WTC11 (cell line): ENCODE data around the gene AKAP13.

Source experiments
- ATF6 ChIP-seq: sonication (generic); formaldehyde crosslinking; IDR thresholded peaks from 2 replicates; pipeline ENCODE4 v1.8.1; 2023; ENCODE audit warnings: mild to moderate bottlenecking, missing genetic modification reagents
- CTCF ChIP-seq: fragments of 200-600 bp; IDR thresholded peaks from 2 replicates; pipeline ENCODE4 v1.8.0; 2022; ENCODE audit warnings: antibody characterized with exemption
- ETV6 ChIP-seq: sonication (generic); formaldehyde crosslinking; IDR thresholded peaks from 2 replicates; pipeline ENCODE4 v1.8.1; 2022; ENCODE audit warnings: mild to moderate bottlenecking, missing genetic modification reagents
- GRHL2 ChIP-seq: fragments of 250-450 bp; sonication (Bioruptor Pico); IDR thresholded peaks from 2 replicates; pipeline ENCODE4 v1.8.0; 2022; ENCODE audit warnings: mild to moderate bottlenecking, moderate library complexity; ENCODE audit not compliant: insufficient replicate concordance, severe bottlenecking
- HMGA2 ChIP-seq: fragments of 250-450 bp; sonication (Bioruptor Pico); IDR thresholded peaks from 2 replicates; pipeline ENCODE4 v1.4.0; 2021; ENCODE audit warnings: mild to moderate bottlenecking, moderate library complexity
- NR2C2 ChIP-seq: sonication (generic); formaldehyde crosslinking; IDR thresholded peaks from 2 replicates; pipeline ENCODE4 v1.8.0; 2022; ENCODE audit warnings: mild to moderate bottlenecking, missing genetic modification reagents
- SP1 ChIP-seq: sonication (generic); formaldehyde crosslinking; conservative IDR thresholded peaks from 2 replicates; pipeline ENCODE4 v1.8.1; 2022; ENCODE audit warnings: missing genetic modification reagents
- TCF7 ChIP-seq: sonication (generic); formaldehyde crosslinking; IDR thresholded peaks from 2 replicates; pipeline ENCODE4 v1.8.0; 2022; ENCODE audit warnings: mild to moderate bottlenecking, low read depth, missing genetic modification reagents, moderate library complexity
- ZBTB43 ChIP-seq: sonication (generic); formaldehyde crosslinking; IDR thresholded peaks from 2 replicates; pipeline ENCODE4 v1.8.1; 2023; ENCODE audit warnings: mild to moderate bottlenecking, missing genetic modification reagents
- ZNF232 ChIP-seq: sonication (generic); formaldehyde crosslinking; IDR thresholded peaks from 2 replicates; pipeline ENCODE4 v1.8.0; 2022; ENCODE audit warnings: mild to moderate bottlenecking, missing genetic modification reagents
- ZNF263 ChIP-seq: sonication (generic); formaldehyde crosslinking; IDR thresholded peaks from 2 replicates; pipeline ENCODE4 v1.8.1; 2022; ENCODE audit warnings: low read depth, mild to moderate bottlenecking, moderate library complexity, missing genetic modification reagents
- TF ChIP-seq, protein P1 (sequence below): sonication (generic); formaldehyde crosslinking; IDR thresholded peaks from 2 replicates; pipeline ENCODE4 v1.8.0; 2022; ENCODE audit warnings: mild to moderate bottlenecking, missing genetic modification reagents
- TF ChIP-seq, protein P2 (sequence below): sonication (generic); formaldehyde crosslinking; IDR thresholded peaks from 2 replicates; pipeline ENCODE4 v1.8.1; 2023; ENCODE audit warnings: mild to moderate bottlenecking, missing genetic modification reagents, moderate library complexity

DNA sequence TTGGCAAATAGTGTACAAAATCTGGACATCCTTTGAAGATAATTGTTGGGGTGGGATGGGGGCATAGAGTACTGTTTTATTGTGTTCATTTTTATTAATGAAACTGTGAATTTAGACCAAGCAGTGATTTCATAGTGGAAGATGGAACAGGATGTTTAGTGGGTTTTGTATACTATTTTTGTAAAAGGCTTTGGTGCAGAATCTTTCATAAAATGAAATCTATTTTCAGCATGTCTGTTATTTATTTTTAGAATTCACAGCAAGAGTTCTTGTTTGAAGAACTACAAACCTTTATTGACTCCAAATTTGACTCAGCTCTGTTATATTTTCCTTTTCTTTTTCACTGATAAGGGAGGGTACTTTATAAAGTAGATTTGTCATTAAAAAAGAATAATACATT, 145.4 kb downstream of the AKAP13 start:
- TF ChIP-seq CTCF (no peak), ATF6 (no peak), ZNF263 (no peak), SP1 (CRISPR knock-in tag) (no peak), TCF7 (CRISPR knock-in tag) (no peak), ETV6 (CRISPR knock-in tag) (no peak), ZBTB43 (CRISPR knock-in tag) (no peak), ZNF232 (CRISPR knock-in tag) (no peak), NR2C2 (CRISPR knock-in tag) (no peak), GRHL2 (CRISPR knock-in tag) (no peak), HMGA2 (no peak)
- TF ChIP-seq, protein P1, sequence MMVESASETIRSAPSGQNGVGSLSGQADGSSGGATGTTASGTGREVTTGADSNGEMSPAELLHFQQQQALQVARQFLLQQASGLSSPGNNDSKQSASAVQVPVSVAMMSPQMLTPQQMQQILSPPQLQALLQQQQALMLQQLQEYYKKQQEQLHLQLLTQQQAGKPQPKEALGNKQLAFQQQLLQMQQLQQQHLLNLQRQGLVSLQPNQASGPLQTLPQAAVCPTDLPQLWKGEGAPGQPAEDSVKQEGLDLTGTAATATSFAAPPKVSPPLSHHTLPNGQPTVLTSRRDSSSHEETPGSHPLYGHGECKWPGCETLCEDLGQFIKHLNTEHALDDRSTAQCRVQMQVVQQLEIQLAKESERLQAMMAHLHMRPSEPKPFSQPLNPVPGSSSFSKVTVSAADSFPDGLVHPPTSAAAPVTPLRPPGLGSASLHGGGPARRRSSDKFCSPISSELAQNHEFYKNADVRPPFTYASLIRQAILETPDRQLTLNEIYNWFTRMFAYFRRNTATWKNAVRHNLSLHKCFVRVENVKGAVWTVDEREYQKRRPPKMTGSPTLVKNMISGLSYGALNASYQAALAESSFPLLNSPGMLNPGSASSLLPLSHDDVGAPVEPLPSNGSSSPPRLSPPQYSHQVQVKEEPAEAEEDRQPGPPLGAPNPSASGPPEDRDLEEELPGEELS (CRISPR knock-in tag) = no peak
- TF ChIP-seq, protein P2, sequence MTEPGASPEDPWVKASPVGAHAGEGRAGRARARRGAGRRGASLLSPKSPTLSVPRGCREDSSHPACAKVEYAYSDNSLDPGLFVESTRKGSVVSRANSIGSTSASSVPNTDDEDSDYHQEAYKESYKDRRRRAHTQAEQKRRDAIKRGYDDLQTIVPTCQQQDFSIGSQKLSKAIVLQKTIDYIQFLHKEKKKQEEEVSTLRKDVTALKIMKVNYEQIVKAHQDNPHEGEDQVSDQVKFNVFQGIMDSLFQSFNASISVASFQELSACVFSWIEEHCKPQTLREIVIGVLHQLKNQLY = no peak
